Gastrocnemius medialis (tissue), 4 donors: ENCODE measurements around the gene OMP.

Source experiments
- POLR2A ChIP-seq, 2 donors: fragments of 450-650 bp; IDR thresholded peaks; one replicate each; pipeline ENCODE4 v1.6.1; 2017; ENCODE audit warnings: antibody characterized with exemption in 2 of 2, mild to moderate bottlenecking in 2 of 2, moderate library complexity in 2 of 2
- TF ChIP-seq, protein P1 (sequence below), 5 experiments: fragments of 450-650 bp in 3 of 5; fragments of 200-600 bp in 2 of 5; sonication (generic) in 2 of 5; IDR thresholded peaks in 4 of 5; conservative IDR thresholded peaks in 1 of 5; 1 replicate in 4 of 5; 2 replicates in 1 of 5; pipeline ENCODE4 v1.5.1; 2016 to 2019; ENCODE audit warnings: antibody characterized with exemption in 5 of 5, mild to moderate bottlenecking in 3 of 5, moderate library complexity in 3 of 5

GRCh38 chr11:77055913-77056312, 46.7 kb upstream of the OMP start:
- TF ChIP-seq, protein P1, sequence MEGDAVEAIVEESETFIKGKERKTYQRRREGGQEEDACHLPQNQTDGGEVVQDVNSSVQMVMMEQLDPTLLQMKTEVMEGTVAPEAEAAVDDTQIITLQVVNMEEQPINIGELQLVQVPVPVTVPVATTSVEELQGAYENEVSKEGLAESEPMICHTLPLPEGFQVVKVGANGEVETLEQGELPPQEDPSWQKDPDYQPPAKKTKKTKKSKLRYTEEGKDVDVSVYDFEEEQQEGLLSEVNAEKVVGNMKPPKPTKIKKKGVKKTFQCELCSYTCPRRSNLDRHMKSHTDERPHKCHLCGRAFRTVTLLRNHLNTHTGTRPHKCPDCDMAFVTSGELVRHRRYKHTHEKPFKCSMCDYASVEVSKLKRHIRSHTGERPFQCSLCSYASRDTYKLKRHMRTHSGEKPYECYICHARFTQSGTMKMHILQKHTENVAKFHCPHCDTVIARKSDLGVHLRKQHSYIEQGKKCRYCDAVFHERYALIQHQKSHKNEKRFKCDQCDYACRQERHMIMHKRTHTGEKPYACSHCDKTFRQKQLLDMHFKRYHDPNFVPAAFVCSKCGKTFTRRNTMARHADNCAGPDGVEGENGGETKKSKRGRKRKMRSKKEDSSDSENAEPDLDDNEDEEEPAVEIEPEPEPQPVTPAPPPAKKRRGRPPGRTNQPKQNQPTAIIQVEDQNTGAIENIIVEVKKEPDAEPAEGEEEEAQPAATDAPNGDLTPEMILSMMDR (IDR thresholded peaks at IDR 0.05 in 4 of 5, conservative IDR thresholded peaks at IDR 0.05 in 1 of 5) = no peak
- no peak for TF ChIP-seq POLR2A (IDR thresholded peaks at IDR 0.05)
